HG03558 (cell line): ENCODE measurements around the gene NSF.
"Not testable (repeated sequence)": the region's sequence is repeated elsewhere in the genome, so short reads cannot be mapped to it uniquely, and the experiment has no call there.

Experiments
- ATAC-seq: cut with Tn5 transposase; IDR thresholded peaks from one replicate; pipeline ENCODE4 v1.9.1; 2021; ENCODE audit warnings: moderate number of reproducible peaks; ENCODE audit not compliant: unreplicated experiment; ENCODE audit errors: extremely low read depth

NSF gene

DNA sequence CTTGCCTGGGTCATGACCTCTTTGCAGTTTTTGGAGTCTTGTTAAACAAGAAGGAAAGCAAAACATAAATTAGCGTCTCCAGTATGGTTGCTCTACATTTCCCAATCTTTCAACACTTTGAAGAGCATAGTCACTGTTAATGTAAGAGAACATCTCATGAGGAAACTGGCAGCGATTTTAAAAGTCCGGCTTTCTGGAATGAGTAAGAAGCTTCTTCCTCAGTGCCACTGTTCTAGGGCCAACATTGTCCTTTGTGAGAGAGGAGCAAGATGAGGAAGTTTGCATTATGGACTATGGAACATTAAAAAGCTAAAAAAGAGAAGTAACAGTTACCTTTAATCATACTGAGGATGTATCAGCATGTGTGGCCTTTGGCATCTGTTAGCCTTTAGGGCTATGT, 154.9 kb downstream of the NSF start:
- no peak for ATAC-seq

DNA sequence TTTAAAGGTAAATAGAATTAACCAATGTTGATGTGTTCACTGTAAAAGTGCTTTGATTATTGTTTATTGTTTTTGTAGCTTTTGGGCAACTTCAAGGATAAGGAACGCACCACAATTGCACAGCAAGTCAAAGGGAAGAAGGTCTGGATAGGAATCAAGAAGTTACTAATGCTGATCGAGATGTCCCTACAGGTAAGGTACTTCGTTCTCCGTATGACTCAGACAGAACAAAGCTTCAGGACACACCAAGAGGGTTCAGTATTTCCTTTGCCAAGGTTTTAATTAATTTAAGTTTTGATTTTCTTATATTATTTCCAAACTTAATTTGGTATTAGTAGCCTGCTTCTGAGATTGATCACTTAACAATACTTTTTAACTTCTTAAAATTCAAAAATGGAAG, 161.0 kb downstream of the NSF start:
- no peak for ATAC-seq

DNA sequence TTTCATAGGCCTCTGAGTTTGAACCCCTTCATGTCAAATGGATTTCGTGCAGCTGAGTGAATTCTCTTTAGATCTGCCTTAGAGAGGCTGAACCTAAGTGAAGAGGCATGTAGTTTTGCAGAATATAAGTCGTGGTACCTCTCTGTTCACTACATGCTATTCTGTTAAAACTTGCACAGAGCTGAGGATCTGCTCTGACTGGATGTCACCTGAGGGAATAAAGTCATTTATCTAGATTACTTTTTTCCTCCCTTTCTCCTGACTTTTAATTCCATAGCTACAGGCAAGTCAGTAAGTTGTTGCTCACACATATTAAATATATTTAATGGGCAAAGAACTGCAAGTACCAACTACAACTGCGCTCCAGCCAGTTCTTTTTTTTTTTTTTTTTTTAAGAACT, 163.3 kb downstream of the NSF start:
- no peak for ATAC-seq

DNA sequence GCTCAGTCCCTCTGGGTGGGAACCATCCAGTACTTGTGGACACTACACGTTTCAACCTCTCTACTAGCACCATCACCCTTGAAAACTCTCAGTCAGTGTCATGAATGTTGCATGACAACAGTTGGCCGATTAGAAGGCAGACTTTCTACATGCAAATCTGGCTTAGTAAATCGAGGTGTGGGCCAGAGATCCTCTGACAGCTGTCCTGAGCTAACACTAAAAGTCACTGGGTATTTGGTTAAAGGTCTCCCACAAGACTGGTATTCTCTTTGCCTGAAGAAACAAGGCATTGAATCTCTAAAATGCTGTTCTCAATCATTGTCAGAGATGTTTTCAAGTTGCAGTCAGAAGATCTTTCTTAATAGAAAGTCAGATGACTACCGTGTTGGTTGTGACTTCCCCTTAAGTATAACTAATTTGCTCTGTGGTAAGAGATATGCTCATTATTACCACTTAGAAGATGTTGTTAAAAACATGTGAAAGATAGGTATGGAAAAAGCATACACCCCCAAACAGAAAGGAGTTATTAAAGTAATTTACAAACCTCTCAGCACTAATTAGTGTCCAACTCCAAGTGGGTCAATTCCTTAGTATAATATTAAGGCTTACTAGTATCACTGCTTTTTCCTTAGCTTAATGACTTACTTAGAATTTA, 165.7 kb downstream of the NSF start:
- no peak for ATAC-seq

DNA sequence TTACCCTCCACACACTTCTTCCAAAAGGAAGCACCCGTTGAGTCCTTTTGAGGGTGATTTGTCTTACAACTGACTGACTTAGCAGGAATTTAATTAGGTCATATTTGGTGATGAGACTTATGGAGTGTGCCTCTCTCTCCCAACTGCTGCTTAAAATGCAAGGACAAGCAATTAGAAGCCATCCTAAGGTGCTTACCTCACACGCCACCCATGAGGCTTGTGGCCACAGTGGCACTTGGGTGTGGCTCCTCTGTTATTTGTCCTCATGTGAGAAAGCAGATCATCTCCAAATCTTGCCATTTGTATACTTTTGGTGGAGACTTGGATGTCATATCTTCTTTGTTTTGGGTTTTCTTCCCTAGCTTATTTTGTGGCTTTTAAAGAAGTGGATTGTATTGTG, 166.4 kb downstream of the NSF start:
- ATAC-seq = no peak

DNA sequence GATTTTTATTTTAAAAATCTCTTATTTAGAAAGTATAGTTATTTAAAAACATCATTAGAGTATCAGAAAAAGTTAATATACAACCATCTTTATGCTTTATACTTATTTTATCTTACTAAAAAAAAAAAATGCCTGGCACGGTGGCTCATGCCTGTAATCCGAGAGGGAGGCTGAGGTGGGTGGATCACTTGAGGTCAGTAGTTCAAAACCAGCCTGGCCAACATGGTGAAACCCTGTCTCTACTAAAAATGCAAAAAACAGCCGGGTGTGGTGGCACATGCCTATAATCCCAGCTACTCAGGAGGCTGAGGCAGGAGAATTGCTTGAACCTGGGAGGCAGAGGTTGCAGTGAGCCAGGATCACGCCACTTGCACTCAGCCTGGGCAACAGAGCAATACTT, 167.1 kb downstream of the NSF start:
- ATAC-seq = not testable (repeated sequence)

DNA sequence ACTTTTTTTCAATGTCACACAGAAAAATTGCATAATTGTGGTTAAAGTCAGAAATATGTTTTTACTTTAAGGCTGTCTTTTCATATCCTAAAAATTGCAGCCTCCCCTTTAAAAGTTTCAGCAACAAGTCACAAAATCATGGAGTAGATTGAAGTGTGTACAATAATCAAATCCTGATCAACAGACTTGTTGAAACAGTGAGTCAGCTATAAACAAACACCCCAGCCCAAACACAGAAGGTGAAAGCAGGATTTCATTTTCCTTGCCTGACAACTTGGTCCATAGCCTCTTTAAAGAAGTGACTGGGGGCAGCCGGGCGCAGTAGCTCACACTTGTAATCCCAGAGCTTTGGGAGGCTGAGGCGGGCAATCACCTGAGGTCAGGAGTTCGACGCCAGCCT, 168.1 kb downstream of the NSF start:
- no peak for ATAC-seq

DNA sequence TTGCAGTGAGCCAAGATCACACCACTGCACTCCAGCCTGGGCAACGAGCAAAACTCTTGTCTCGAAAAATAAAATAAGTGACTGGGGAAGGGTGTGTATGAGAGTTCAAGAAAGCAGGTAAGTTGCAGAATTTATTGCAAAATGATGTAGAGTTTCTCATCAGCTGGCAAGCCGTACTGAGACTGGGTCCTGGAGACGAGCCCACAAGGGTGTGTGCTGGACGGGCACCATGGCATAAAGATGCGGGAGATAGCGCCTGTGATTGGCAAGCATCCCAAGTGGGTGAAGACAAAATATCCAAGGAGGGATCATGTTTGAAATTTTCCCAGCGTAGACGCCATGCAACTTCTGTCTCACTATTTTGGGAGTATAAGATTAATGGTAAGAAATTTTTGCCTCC, 168.7 kb downstream of the NSF start:
- no peak for ATAC-seq

DNA sequence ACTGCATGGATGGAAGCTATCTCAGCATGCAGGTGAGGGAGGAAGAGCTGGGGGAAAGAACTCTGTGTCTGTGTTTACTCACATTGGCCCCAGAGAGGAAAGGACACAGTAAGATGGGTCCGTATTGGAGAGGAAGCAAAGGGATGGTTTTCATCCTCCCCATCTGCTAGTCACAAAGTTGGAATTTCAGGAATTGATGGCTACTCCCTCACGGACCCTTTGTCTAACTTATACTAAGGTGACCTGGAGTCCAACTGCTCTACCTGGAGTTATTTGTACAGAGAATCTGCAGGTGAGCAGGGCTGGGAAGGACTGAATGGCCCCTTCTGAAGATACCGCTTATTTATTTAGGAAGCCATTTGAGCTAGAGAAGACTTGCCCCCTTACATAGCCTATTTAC, 172.9 kb downstream of the NSF start:
- no peak for ATAC-seq

DNA sequence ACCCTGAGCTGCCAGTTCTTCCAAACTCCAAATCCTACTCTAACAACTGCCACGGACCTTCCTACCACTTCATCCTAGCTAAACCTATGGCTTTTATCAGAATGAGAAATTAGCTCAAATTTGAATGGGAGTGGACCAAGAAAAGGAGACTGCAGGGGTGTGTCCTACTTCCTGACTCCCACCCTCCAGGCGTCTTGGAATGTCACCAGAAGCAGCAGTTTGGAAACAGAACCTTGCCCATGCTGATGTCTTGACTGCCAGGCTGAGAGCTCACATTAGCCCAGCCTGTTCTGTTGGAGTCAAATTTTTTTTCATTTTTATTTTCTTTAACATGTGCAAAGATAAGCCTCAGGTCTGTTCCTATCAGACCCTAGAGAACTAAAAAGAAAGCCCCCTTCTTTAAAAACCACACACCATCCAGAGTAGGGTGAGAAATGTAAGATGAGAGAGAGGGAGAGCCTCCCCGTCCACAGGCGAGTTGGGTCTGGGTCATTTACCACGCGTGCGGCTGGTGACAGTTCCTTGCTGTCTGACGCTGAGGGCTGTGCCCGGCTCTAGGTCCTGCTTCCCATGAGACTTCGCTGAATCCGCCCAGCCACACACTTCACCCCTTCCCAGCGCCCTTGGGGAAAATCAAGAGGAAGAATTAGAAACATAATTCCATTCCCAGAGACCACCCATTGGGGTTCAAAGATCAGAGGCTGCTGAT, 173.7 kb downstream of the NSF start:
- ATAC-seq = no peak

DNA sequence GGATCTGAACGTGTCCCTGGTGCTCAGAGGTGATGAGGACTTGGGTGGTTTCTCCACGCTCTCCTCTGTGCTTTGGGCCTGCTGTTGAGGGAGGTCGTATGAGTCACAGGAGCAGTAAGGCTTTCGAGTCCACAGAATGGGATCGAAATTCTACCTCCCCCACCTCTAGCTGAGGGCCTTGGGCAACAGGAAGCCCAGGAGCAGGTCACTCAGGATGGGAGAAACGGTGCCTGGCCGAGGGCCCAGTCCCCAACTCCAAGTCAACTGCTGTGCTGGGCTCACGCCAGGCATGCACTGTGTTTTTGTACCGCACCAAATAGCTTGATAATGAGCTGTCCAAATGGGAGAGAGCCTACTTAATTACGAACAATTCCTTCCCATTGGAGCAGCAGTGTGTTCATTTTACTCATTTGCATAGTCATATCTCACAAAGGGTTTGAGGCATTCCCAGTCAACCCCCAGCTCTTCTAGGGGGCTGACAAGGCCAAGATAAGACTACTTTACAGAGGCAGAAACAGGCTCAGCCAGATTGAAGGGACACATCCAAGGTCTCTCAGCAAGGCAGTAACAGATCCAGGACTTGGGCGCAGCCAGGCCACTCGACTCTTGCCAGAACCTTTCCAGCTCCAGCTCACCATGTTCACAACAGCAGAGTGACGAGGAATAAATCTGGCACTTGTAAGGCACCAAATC, 174.4 kb downstream of the NSF start:
- no peak for ATAC-seq

DNA sequence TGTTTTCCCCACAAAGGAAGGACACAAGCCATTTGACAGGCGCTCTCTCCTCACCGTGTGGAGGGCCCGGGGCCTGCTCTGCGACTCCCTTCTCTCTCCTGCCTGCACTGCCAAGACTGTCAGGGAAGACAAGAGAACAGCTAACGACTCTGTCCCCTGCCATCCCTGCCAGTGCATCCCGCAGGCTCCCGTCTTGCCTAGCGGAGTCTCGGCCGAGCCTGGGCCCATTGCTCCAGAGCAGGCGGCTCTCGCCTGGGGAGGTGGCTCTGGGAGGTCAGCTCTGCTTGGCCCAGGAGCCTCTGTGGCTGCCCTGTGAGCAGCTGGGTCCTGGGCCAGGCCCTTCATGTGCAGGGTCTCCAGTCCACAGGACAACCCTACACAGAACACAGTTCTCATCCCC, 175.0 kb downstream of the NSF start:
- no peak for ATAC-seq

DNA sequence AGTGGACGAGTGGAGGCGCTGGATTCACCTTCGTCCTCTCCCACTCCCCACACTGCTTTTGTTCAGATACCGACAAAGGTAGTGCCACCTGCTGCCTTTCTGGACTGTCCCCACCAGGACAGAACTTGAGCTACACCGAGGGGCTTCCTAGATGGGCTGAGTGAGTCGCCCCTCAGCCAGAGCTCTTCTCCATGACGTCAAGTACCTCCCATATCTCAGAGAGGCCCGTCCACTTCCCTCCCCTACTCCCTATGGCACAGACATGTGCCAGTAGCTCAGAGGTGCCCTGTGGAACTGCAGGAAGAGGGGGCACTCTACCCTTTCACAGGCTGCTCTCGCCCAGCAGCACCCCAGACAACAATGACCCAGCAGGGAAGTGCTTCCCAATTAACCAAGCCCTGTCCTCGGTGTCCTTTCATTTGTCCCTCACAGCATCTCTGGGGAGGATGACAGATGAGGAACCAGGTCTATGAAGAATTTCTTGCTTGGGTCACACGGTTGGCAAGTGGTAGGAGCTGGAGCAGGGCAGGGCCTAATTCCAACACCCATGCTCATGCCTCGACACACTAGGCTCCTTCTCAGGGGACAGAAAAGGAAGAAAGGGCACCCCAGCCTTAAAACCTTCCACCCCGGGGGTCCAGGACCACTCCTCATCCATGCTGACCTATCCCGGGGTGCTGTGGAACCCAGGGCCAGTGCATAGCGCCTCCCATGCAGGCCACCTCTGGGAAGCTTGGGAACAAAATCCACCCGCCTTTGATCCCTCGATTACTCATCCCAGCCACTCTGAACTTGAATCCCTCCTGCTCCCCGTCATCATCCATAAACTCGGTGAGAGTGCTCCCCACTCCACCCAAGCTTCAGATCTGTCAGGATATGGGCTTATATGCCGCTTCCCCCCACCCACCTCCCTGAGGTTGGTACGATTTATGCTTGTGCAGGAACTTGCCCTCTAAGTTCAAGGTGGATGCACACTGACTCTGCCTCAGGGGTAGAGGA, 176.3 kb downstream of the NSF start:
- no peak for ATAC-seq

DNA sequence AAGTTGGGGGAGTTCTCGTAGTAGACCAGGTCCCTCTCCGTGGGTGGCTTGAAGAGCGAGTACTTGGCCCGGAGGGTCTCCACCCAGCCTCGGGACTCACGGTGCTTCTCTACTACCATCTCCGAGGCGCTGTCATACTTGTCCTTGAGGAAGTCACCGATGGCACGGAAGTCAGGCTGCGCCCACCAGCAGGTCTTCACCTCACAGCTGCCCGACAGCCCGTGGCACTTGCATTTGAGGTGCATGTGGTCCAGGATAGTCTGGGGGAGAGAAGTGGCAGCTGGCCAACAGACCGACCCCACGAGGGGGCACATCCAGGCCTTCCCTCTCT, 178.0 kb downstream of the NSF start:
- no peak for ATAC-seq

DNA sequence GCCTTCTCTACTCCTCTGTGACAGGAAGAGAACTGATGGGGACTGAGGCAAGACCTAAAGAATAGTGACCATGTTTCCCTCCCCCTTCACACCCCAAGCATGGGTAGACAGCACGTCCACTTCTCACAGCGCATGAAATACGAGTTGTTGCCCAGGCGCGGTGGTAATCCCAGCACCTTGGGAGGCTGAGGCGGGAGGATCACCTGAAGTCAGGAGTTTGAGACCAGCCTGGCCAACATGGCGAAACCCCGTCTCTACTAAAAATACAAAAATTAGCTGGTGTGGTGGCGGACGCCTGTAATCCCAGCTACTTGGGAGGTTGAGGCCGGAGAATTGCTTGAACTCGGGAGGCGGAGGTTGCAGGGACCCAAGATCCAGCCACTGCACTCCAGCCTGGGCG, 178.4 kb downstream of the NSF start:
- not testable (repeated sequence) for ATAC-seq

DNA sequence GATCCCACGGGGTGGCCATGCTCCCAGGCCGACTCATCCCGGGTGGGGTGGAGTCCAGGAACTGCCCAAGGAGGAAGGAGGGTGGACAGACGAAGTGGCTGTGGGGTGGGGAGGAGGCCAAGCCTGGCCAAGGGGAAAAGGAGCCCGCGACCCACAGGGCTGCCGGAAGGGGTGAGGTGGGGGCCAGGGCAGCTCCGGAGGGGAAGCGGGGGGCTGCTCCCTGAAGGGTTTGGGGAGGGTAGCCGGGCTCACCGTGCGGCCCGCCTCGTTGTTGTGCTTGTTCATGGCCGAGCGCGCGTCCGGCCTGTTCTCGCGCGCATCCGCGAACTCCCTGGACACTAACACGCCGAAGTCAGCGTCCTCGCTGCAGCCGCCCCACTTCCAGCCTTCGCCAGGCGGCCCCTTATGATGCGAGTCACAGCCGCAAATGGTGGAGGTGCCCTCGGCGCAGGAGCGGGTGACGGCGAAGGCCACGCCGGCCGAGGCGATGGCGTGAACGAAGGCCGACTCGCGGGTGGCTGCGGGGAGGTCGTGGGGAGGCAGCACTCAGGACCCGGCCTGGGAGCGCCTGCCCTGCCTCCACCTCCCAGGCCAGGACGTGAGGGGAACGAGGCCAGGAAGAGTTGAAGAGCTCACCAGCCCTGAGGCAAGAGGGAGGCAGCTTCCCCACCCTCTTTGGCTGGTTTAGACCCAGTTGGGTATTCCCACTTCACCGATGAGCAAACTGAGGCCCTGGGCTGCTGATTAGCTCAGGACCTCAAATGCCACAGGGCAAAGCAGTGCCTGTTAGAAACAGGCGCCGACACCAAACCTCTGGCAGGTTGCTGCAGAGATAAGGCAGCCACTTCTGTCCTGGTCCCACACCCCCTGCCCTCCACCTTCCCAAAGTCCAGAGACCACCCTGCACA, 179.3 kb downstream of the NSF start:
- ATAC-seq = no peak

DNA sequence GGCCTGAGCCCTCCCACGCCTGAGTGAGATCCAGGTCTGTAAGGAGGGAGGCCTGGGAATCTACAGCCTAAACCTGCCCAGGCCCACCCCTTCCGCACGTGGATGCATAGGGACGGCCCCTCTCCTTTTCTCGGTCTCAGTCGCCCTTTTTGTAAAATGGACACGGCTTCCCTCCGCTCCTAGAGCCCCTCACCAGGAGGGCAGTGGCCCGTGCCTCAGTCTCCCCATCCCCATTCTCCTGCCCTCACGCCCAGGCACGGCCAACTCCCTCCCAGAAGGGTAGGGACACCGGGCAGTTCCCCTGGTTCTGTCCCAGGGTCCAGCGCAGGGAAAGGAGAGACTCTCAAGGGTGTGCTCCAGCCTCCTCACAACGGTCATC, 180.0 kb downstream of the NSF start:
- no peak for ATAC-seq

DNA sequence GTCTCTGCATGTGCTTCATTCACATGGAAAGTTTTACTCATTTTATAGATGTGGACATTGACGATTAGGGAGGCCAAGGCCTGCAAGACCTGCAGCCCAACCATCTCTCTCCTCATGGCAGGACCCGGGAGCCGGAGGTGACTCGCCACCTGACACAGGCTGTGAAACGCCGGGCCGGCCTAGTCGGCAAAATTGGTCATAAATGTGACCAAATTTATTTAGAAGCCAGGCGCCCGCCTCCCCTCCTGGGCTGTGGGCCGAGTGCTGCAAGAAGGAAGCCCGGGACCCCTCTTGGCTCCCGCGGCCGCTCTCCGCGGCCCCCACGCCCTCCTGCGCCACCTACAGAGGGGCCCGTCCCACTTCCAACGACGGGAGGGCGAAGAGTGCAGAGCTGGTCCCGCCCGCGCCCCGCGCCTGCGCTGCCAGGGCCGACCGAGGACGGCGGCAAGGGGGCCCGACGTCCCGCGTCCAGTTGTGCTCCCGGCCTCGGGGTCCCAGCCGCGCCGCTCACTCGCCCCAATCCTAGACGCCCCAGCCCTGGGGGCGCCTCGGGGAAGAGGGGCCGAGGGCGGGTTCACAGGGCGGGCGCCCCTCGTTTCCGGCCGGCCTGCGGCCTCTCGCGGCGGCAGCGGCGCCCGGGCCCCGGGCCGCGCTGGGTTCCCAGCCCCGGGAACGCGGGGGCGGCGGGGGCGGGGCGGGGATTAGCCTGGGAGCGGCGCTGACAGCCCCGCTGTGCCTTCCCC, 180.5 kb downstream of the NSF start:
- no peak for ATAC-seq
